GM20000 (cell line): ENCODE measurements around the gene ADSS2.

ENCODE experiments used
- DNase-seq: peaks from one replicate; pipeline ENCODE4 v3.0.0; 2012; ENCODE audit warnings: low spot score
- TF ChIP-seq, protein P1 (sequence below): IDR thresholded peaks from 2 replicates; pipeline ENCODE4 v1.5.1; 2012; ENCODE audit warnings: mild to moderate bottlenecking, control low read depth; ENCODE audit errors: extremely low read depth, missing control alignments

The ADSS2 gene

DNA sequence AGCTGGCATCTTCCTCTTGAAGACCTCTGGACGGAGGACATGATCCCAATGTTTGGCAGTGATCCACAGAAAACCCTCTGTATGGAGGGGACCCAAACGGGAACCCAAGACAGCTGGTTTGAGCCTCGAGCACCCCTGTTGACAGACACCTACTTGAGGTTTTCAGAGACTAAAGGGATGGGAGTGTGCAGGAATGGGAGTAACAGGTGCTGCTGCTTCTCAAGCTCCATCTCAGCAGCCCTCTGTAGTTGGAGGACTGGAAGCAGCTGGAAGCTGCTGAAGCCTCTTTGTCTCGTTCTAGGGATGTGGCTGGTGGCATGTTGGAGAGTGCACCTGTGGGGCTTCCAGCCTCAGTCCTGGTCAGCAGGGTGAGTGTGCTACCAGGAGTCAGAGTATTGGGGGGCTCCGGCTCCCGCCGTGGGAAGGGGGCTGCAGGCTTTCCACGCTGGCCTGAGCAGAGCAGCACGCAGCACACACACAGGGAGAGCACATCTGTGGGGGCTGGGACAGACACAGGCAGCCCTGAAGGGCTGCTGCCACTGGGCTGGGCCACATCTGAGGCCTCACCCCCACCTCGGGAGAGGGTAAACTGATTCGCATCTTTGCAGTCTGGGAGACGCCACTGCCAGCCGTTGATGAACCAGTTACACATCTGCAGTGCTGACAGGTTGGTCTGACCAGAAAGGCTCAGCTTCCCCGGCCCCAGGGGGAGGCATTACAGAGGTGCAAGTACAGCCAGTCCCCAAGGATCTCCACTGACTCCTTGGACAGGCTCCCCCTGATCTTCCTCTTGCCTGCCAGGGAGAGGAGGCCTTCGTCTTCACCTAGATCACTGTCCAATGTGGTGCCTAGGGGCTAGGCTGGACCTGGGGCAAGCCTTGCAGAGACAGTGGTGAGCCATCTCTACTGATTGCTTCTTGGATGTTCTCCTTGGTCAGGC is 56.6 kb downstream of the ADSS2 start:
- TF ChIP-seq, protein P1, sequence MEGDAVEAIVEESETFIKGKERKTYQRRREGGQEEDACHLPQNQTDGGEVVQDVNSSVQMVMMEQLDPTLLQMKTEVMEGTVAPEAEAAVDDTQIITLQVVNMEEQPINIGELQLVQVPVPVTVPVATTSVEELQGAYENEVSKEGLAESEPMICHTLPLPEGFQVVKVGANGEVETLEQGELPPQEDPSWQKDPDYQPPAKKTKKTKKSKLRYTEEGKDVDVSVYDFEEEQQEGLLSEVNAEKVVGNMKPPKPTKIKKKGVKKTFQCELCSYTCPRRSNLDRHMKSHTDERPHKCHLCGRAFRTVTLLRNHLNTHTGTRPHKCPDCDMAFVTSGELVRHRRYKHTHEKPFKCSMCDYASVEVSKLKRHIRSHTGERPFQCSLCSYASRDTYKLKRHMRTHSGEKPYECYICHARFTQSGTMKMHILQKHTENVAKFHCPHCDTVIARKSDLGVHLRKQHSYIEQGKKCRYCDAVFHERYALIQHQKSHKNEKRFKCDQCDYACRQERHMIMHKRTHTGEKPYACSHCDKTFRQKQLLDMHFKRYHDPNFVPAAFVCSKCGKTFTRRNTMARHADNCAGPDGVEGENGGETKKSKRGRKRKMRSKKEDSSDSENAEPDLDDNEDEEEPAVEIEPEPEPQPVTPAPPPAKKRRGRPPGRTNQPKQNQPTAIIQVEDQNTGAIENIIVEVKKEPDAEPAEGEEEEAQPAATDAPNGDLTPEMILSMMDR, result no peak
- no peak for DNase-seq

DNA sequence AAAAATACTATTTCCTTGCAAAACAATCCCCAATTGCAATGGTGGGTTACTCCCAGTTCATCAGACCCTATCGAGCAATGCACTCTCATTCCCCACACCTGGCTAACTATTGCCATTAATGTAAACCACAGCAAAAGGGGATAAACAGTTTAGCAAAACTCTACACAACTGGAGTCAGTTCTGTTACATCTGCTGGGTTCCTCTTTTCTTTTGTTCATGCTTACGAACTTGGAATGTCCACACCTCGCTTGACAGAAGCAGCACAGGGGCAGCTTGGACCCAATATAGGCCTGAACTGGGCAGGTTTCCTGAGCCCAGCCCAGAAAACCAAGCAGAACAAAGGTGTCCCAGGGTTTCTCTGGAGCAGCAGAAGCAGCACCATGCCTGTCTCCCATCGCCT is 57.4 kb downstream of the ADSS2 start:
- no peak for DNase-seq
- TF ChIP-seq, protein P1, result no peak

DNA sequence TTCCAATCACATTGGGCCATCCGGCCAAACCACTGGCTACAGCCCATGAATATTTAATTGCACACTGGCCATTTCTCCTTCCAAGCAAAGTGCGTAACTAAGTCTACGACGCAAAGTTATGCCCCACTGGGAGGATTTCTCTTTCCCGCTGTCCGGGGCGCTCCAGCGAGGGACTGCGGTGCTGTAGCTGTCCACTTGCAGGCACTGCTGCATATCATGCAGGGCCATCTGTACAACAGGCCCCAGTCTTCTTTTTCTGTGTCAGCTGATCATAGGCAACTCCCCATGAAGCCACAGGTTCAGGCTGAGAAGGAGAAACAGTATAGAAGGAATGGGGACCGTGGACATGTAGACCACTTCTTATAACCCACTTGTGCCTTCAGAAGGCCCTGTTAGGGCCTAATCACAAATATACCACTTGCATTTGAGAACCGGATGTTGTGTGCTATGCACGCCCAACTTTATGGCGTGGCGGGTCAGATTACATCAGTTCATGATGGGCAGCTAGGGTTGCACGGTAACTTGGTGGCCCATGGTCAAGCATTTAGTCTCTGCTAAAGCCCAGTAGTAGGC is 58.0 kb downstream of the ADSS2 start:
- DNase-seq, result no peak
- TF ChIP-seq, protein P1, result no peak

DNA sequence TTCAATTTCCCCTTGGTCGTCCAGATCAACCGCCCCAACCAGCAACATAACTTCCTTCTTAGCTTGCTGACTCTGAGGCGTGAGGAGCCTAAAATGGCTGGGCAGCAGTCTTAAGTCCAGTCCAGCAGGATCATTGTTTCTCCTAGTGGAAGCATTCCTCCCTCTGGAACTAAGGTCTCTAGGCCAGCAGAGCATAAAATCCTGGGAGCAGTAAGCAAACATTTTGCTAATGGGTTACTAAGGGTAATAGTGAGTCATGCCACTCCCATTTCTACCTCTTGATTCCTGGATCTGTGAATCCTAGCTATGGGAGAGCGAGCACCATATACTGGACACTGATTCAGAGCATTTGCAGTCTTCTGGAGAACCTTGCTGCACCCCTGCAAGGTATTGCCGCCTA is 59.9 kb downstream of the ADSS2 start:
- TF ChIP-seq, protein P1, result no peak
- no peak for DNase-seq

DNA sequence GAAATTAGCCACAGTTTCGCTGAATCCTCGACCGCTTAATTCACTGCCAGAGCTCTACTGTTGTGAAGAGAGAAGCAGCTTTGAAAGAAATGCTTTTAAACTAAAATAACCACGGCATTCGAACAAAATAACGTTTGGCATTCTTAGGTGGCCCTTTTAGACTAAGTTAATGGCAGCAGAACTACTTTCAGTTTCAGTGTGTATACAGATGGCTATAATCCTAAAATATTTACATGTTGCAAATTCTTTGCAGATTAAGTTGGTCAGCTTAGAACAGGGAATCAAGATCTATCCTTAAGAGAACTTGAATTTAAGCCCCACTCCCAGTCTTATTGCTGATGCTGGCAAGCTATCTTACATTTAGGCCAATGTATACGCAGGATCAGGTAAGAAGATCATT is 62.7 kb downstream of the ADSS2 start:
- DNase-seq, result no peak
- TF ChIP-seq, protein P1, result no peak

DNA sequence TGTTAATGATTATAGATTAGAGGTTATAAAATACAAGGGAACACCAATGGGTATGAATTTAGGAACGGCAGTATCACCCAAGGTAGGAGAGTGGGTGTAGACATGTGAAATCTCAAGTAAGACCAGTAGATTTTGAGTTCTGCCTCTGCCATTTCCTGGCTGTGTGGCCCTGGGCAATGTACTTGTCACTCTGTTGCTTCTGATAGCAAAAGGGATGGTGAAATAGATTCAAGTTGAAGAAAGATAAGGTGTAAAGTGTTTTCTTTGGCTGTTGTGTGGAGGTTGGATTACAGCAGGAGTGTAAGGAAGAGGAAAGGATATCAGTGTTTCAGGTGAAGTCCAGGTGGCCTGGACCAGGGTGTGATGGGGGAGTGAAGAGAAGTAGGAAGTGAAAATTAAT is 64.3 kb downstream of the ADSS2 start:
- TF ChIP-seq, protein P1, result no peak

DNA sequence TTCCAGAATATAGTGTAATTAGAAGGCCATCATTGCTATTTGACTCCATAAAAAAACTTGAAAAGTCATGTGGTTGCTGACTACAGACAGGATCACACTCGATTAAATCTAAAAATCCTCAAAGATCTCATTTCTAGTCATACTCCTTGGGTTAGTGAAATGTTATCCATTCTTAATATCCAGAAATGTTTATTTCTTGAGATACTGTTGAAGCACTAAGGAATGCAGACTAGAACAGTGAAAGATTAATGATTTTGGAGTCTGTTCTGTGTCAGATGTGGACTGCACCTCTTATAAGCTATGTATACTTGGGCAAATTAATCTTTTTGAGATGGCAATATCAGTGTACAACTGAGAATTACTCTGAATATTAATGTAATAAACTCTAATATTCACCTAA is 65.1 kb downstream of the ADSS2 start:
- TF ChIP-seq, protein P1, result no peak
- no peak for DNase-seq

More for the DNA sequence above, 64.3 kb downstream of the ADSS2 start:
- no peak for DNase-seq
